HepG2 (cell line): ENCODE measurements around the gene LTA. TPM values are rescaled to one million over a fixed set of nuclear protein-coding genes. Genes with fewer than 3 reads are reported as not detected.

ENCODE experiments used
- ATAC-seq: fragments of 200-7000 bp; cut with Tn5 transposase; 3 replicates; pipeline ENCODE4 v1.9.1; 2020; ENCODE audit warnings: mild to moderate bottlenecking, moderate library complexity
- BruUV-seq: library from RNA; stranded (reverse); fragments of 400-500 nt; replicated peaks from 2 replicates; lab custom pipeline; 2021; lab: Mats Ljungman, UMichigan
- CTCF ChIA-PET: fragments of 300-600 bp; formaldehyde crosslinking; extraction: SDS; loops from one replicate; lab custom pipeline; 2021; ENCODE audit warnings: low total read pairs, inconsistent platforms, low intra/inter-chr PET ratio; lab: Yijun Ruan, JAX
- POLR2A ChIA-PET: fragments of 350-600 bp; sonication (Branson Sonifier 250); formaldehyde crosslinking; loops from one replicate; lab custom pipeline; 2020; ENCODE audit warnings: antibody characterized with exemption, inconsistent platforms; lab: Yijun Ruan, JAX
- DNase-seq: peaks from one replicate; pipeline ENCODE4 v3.0.0-alpha.2; 2015; ENCODE audit warnings: low spot score
- FAIRE-seq: peaks from 3 replicates; lab custom pipeline; 2011; peaks lifted over from hg19 to GRCh38; lab: Jason Lieb, UNC
- H2AFZ ChIP-seq: one replicate; pipeline ENCODE4 v1.6.1; 2011; ENCODE audit warnings: low read length, inconsistent platforms
- H3K27ac ChIP-seq: fragments of 300-600 bp; 3 replicates; pipeline ENCODE4 v1.8.0; 2011; ENCODE audit warnings: mixed run types, mild to moderate bottlenecking, mixed read lengths, low read length, inconsistent platforms; ENCODE audit not compliant: insufficient read depth; ENCODE audit errors: extremely low read length
- H3K27me3 ChIP-seq, 2 experiments: fragments of 200-600 bp in 1 of 2; 2 replicates in 1 of 2; 3 replicates in 1 of 2; pipeline versions ENCODE4 v1.6.0 to v1.8.0; 2011; ENCODE audit warnings: low read length in 2 of 2, mild to moderate bottlenecking in 2 of 2, moderate library complexity in 2 of 2, inconsistent platforms in 1 of 2; ENCODE audit not compliant: insufficient read depth in 2 of 2, control insufficient read depth in 1 of 2
- H3K36me3 ChIP-seq, 2 experiments: fragments of 200-600 bp in 1 of 2; replicated peaks in 1 of 2; 2 replicates in 1 of 2; 3 replicates in 1 of 2; pipeline versions ENCODE4 v1.5.1 to v1.8.0; 2011; ENCODE audit warnings: low read length in 2 of 2, inconsistent platforms in 1 of 2; ENCODE audit not compliant: insufficient read depth in 2 of 2, control insufficient read depth in 1 of 2
- H3K4me1 ChIP-seq: 2 replicates; pipeline ENCODE4 v1.5.1; 2012; ENCODE audit warnings: low read length, inconsistent platforms; ENCODE audit not compliant: insufficient read depth
- H3K4me2 ChIP-seq: 2 replicates; pipeline ENCODE4 v1.6.0; 2011; ENCODE audit warnings: low read depth, low read length, inconsistent platforms
- H3K4me3 ChIP-seq, 3 experiments: fragments of 200-600 bp in 1 of 3; sonication (generic), shearing (Covaris generic) in 1 of 3; replicated peaks in 1 of 3; 2 replicates each; pipeline ENCODE4 v1.5.1; 2011 to 2016; ENCODE audit warnings: low read length in 3 of 3, inconsistent platforms in 2 of 3, low read depth in 2 of 3, mild to moderate bottlenecking in 2 of 3, control low read depth in 1 of 3, mixed read lengths in 1 of 3; ENCODE audit not compliant: insufficient read depth in 1 of 3
- H3K79me2 ChIP-seq: one replicate; pipeline ENCODE4 v1.6.1; 2011; ENCODE audit warnings: low read length, inconsistent platforms; ENCODE audit not compliant: insufficient read depth
- H3K9ac ChIP-seq: 2 replicates; pipeline ENCODE4 v1.6.0; 2011; ENCODE audit warnings: mild to moderate bottlenecking, low read depth, low read length, inconsistent platforms; ENCODE audit not compliant: insufficient read depth
- H3K9me3 ChIP-seq: 2 replicates; pipeline ENCODE4 v1.5.1; 2012; ENCODE audit warnings: mild to moderate bottlenecking, low read length
- H4K20me1 ChIP-seq: 2 replicates; pipeline ENCODE4 v1.6.0; 2011; ENCODE audit warnings: inconsistent platforms, mild to moderate bottlenecking, low read length, moderate library complexity; ENCODE audit not compliant: insufficient read depth
- ARID3A ChIP-seq: IDR thresholded peaks from 2 replicates; pipeline ENCODE4 v1.6.1; 2012; ENCODE audit warnings: low read depth, low read length, improper control_type of control experiment
- CENPX ChIP-seq: sonication (generic); formaldehyde crosslinking; IDR thresholded peaks from 2 replicates; pipeline ENCODE4 v1.9.0; 2021; ENCODE audit warnings: mild to moderate bottlenecking, missing genetic modification reagents, moderate library complexity
- DPF2 ChIP-seq: sonication (generic); formaldehyde crosslinking; IDR thresholded peaks from 2 replicates; pipeline ENCODE4 v1.4.0; 2020; ENCODE audit warnings: mild to moderate bottlenecking, low read depth, missing genetic modification reagents, borderline replicate concordance
- ERF ChIP-seq: IDR thresholded peaks from 2 replicates; pipeline ENCODE4 v1.6.1; 2018; ENCODE audit warnings: missing biosample characterization, missing genetic modification reagents
- MBD4 ChIP-seq: IDR thresholded peaks from 2 replicates; pipeline ENCODE4 v1.6.1; 2012; ENCODE audit warnings: low read length, inconsistent platforms, borderline replicate concordance
- RAD21 ChIP-seq: fragments of 450-650 bp; formaldehyde crosslinking; IDR thresholded peaks from 2 replicates; pipeline ENCODE4 v1.5.0; 2020; ENCODE audit warnings: mild to moderate bottlenecking
- RBAK ChIP-seq: sonication (generic); formaldehyde crosslinking; IDR thresholded peaks from 2 replicates; pipeline ENCODE4 v1.5.1; 2020; ENCODE audit warnings: mild to moderate bottlenecking, missing genetic modification reagents
- RBM22 ChIP-seq: fragments of 200-400 bp; formaldehyde crosslinking; optimal IDR thresholded peaks from 2 replicates; pipeline ENCODE3; 2017; ENCODE audit warnings: mild to moderate bottlenecking, low read length, moderate library complexity
- RBM39 ChIP-seq: fragments of 200-400 bp; formaldehyde crosslinking; IDR thresholded peaks from one replicate; pipeline ENCODE4 v1.6.1; 2018; ENCODE audit warnings: antibody characterized with exemption, mild to moderate bottlenecking, low read depth, low read length; ENCODE audit not compliant: poor library complexity, severe bottlenecking
- SIX4 ChIP-seq: sonication (generic); formaldehyde crosslinking; IDR thresholded peaks from 2 replicates; pipeline ENCODE4 v1.4.0; 2020; ENCODE audit warnings: missing genetic modification reagents
- SKI ChIP-seq: fragments of 450-650 bp; IDR thresholded peaks from one replicate; pipeline ENCODE4 v1.6.1; 2018; ENCODE audit warnings: mild to moderate bottlenecking; ENCODE audit not compliant: partially characterized antibody
- TOPORS ChIP-seq: sonication (generic); formaldehyde crosslinking; IDR thresholded peaks from 2 replicates; pipeline ENCODE4 v1.8.0; 2023; ENCODE audit warnings: mild to moderate bottlenecking, missing genetic modification reagents
- TSC22D2 ChIP-seq: sonication (generic); formaldehyde crosslinking; IDR thresholded peaks from 2 replicates; pipeline ENCODE4 v1.5.1; 2020; ENCODE audit warnings: missing genetic modification reagents, mild to moderate bottlenecking, borderline replicate concordance
- WIZ ChIP-seq: sonication (generic); formaldehyde crosslinking; IDR thresholded peaks from 2 replicates; pipeline ENCODE4 v1.5.1; 2020; ENCODE audit warnings: mild to moderate bottlenecking, missing genetic modification reagents
- ZFX ChIP-seq: sonication (generic); formaldehyde crosslinking; IDR thresholded peaks from 2 replicates; pipeline ENCODE4 v1.4.0; 2020; ENCODE audit warnings: mild to moderate bottlenecking, low read depth, missing genetic modification reagents, moderate library complexity
- ZNF136 ChIP-seq: sonication (generic); formaldehyde crosslinking; IDR thresholded peaks from 2 replicates; pipeline ENCODE4 v1.8.1; 2022; ENCODE audit warnings: low read depth, mild to moderate bottlenecking, moderate library complexity, missing genetic modification reagents
- ZNF230 ChIP-seq: sonication (generic); formaldehyde crosslinking; IDR thresholded peaks from 2 replicates; pipeline ENCODE4 v1.4.0; 2020; ENCODE audit warnings: mild to moderate bottlenecking, missing genetic modification reagents
- ZNF33A ChIP-seq: sonication (generic); formaldehyde crosslinking; IDR thresholded peaks from 2 replicates; pipeline ENCODE4 v1.5.1; 2020; ENCODE audit warnings: missing genetic modification reagents, mild to moderate bottlenecking, moderate library complexity, borderline replicate concordance
- ZNF350 ChIP-seq: sonication (generic); formaldehyde crosslinking; IDR thresholded peaks from 2 replicates; pipeline ENCODE4 v1.4.0; 2020; ENCODE audit warnings: mild to moderate bottlenecking, low read depth, missing genetic modification reagents, borderline replicate concordance
- ZNF564 ChIP-seq: sonication (generic); formaldehyde crosslinking; IDR thresholded peaks from 2 replicates; pipeline ENCODE4 v1.8.1; 2023; ENCODE audit warnings: mild to moderate bottlenecking, missing genetic modification reagents
- ZNF691 ChIP-seq: sonication (generic); formaldehyde crosslinking; IDR thresholded peaks from 2 replicates; pipeline ENCODE4 v1.4.0; 2020; ENCODE audit warnings: missing genetic modification reagents, low read depth, mild to moderate bottlenecking, borderline replicate concordance
- WGBS: methylation state at CpG from one replicate; pipeline ENCODE4 v1.1.6; 2017; ENCODE audit warnings: low lambda C conversion rate; 5-methylcytosine and 5-hydroxymethylcytosine counted together
- in situ Hi-C: cut with HindIII; loops from 2 replicates; pipeline ENCODE4 v1.10.0; 2017; ENCODE audit warnings: low pct_unique_long_range_greater_than_20kb; ENCODE audit not compliant: extremely low pct_ligation_motif_present
- intact Hi-C: fragments of 100-400 bp; cut with micrococcal nuclease; formaldehyde crosslinking; loops from one replicate; pipeline ENCODE4 v1.10.0; 2022; ENCODE audit not compliant: unreplicated experiment
- polyA plus RNA-seq, 8 experiments: library from polyadenylated mRNA; depleted of rRNA in 3 of 8; stranded (reverse) in 7 of 8; unstranded in 1 of 8; fragments of >200 nt; fragmentation: Illumina TruSeq in 4 of 8; extraction: Trizol in 4 of 8; gene quantifications; 2 replicates each; pipeline versions ENCODE4 v1.2.1 to v1.2.3, GENCODE V29; 2011 to 2016; ENCODE audit warnings: low read depth in 4 of 8, missing spikeins in 1 of 8, mixed read lengths in 1 of 8; ENCODE audit not compliant: insufficient read depth in 1 of 8
- total RNA-seq, 5 experiments: library from RNA; depleted of rRNA; stranded (reverse); fragments of >200 nt; fragmentation: Illumina TruSeq; extraction: Trizol; gene quantifications; 2 replicates each; pipeline ENCODE4 v1.2.3, GENCODE V29; 2016; ENCODE audit warnings: low read depth in 1 of 5

LTA gene
- total and polyA plus RNA-seq, 2 of the 13 experiments (the other 11 are each of a cell fraction or from before 2014, with no cell fraction given): 0.09 TPM; not detected in 1

- 0 out of 2 replicates have a peak, but pooled peaks have one; percentile 51 for TF ChIP-seq ZNF230 (CRISPR knock-in tag)
- TF ChIP-seq TSC22D2: no peak
- TF ChIP-seq ZFX: peak; percentile 38; the same call in 1 of the 2 replicates
Measured at GRCh38 chr6:31528307-31528777, 43.7 kb upstream of the LTA start (continued).

GRCh38 chr6:31528821-31529328 lies 43.2 kb upstream of the LTA start, which contains the start of gene MCCD1:
MCCD1 (plus strand) TSS chr6:31528962; CDS start chr6:31529015, 53 bp downstream.
- H3K4me2 ChIP-seq: peak within 1 kb of the TSS; percentile 56
- H3K9me3 ChIP-seq: no peaks in the 10 kb centered on the region
- H3K4me3 ChIP-seq: peak within 1 kb of the TSS in 1 of 3 experiments; percentile 14; a peak in 1 of 6 replicates
- H3K36me3 ChIP-seq: peaks cover 22 to 41% of the 10 kb centered on the region in 2 experiments
- BruUV-seq: no TSS peak
- H3K79me2 ChIP-seq: no peaks in the 10 kb centered on the region
- peak; percentile 63 for ATAC-seq
- DNase-seq: no peak
- ChIA-PET CTCF (no interaction called here), POLR2A (interaction anchor here (0.7 to 8.3 kb wide), 7 partner anchors 10 to 66 kb away, joined by 3 to 123 read pairs (median 4); partner anchors contain the start of genes DDX39B and MICB)
- 63% methylated on average over 5 of the region's 7 CpGs for WGBS
- H4K20me1 ChIP-seq: peaks cover 29% of the 10 kb centered on the region
- intact Hi-C loops: loop anchor here (2.0 kb wide), 1 partner anchor 32 kb away; no protein-coding TSS in a partner anchor
- in situ Hi-C loops: loop anchor here (5.0 kb wide), 1 partner anchor 37 kb away; no protein-coding TSS in a partner anchor
- no peaks in the 10 kb centered on the region for H3K27me3 ChIP-seq
- peak within 1 kb of the TSS; percentile 21; the same call in 1 of the 2 replicates for H3K9ac ChIP-seq
- FAIRE-seq: no peak
- peaks cover 80% of the 10 kb centered on the region for H3K4me1 ChIP-seq
- no peak within 1 kb of the TSS for H2AFZ ChIP-seq
- H3K27ac ChIP-seq: peak within 1 kb of the TSS; percentile 68
- TF ChIP-seq RBAK (CRISPR knock-in tag) (no peak), ERF (no peak), SIX4 (no peak), ZNF564 (no peak), SKI (no peak), TOPORS (no peak; the same call in 1 of the 2 replicates), CENPX (no peak), ZNF136 (CRISPR knock-in tag) (no peak), ZNF33A (CRISPR knock-in tag) (no peak), RAD21 (CRISPR knock-in tag) (0 out of 2 replicates have a peak, but pooled peaks have one; percentile 17), MBD4 (peak; percentile 83; the same call in 1 of the 2 replicates), ZNF691 (CRISPR knock-in tag) (no peak), ZNF350 (CRISPR knock-in tag) (no peak; the same call in 1 of the 2 replicates), DPF2 (no peak), RBM39 (no peak), RBM22 (peak; percentile 91), WIZ (CRISPR knock-in tag) (peak; percentile 65; the same call in 1 of the 2 replicates), ARID3A (no peak)
